GM12873 (cell line): ENCODE results near the gene DNAH14.

Experiments
- CTCF ChIP-seq: IDR thresholded peaks from 2 replicates; pipeline ENCODE4 v1.5.1; 2012; ENCODE audit warnings: low read depth, mild to moderate bottlenecking, moderate library complexity, low read length, control low read depth; ENCODE audit not compliant: insufficient read depth; ENCODE audit errors: missing control alignments

DNAH14 gene

DNA sequence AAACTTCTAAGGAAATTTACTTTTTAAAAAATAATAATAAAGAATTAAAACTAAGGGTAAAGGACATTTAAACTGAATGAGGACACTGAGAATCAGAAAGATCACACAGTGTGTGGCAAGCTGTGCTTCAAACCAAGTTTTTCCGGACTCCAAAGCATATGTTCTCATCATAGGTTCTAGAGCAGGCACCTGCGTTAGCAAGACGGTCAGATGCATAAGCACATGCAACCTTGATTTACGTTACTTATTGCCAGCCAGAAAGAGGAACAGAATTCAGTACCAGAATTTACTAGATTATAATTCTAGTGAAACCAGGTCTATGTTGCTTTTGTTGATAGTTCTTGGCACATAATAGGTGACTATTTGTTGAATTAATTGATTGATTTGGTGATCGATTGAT is 504.6 kb downstream of the DNAH14 start:
- no peak for TF ChIP-seq CTCF

DNA sequence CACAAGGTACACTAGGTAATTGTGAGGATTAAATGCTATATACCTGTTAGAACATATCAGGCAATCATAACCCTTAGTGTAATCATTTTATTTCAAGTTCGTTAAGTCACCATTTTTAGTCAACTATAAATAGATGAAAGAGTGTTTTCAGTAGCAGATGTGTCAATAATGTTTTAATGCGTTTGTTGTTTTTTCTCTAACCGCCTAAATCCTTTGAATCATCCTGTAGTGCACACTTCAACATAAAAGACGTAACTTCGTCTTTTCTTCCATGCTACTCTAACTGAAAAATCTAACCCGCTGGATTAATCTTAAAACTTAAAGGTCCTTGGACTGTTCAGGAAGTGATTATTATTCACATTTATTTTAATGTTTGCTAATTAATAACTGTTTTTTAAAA is 505.6 kb downstream of the DNAH14 start:
- no peak for TF ChIP-seq CTCF

DNA sequence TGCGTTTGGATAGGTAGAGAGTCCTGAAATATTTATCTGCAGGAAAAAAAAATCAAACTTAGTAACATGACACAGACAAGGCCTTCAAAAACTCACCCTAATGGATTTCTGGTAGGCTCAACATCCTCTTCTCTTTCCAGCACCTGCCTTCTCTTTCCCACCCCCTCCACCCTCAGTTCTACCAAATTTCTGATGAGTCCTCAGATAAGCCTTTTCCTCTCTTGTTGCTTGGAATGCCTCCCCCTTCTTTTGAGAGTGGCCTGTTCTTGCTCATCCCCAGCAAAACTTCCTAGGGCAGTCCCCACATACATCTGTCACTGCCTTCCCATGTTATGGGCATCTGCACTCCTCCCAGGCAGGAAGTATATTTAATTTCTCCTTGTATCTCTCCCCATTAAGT is 506.0 kb downstream of the DNAH14 start:
- no peak for TF ChIP-seq CTCF

DNA sequence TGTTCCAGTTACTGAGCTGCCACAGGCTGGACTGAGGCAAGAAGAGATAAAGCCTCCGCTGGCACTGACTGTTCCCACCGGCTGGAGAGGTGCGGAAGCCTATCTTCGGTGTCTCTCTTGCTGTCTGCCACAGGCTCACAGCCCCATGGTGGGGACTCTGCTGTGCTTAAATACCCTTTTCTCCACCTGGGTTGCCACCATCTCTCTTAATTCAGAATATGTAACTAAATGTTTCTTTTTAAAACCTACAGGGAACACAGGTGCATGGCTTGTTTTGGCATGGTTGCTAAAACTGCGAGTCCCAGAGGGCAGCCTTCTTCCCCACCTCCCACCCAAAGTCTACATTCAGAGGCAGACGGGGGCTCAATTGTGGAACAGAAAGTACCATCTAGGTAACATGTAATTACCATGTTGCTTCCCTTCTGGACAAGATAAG is 506.5 kb downstream of the DNAH14 start:
- no peak for TF ChIP-seq CTCF

- TF ChIP-seq CTCF, result peak; percentile 32
Measured at GRCh38 chr1:225437710-225438437, 508.4 kb downstream of the DNAH14 start.

GRCh38 chr1:225440380-225441221 is 511.1 kb downstream of the DNAH14 start:
- TF ChIP-seq CTCF, result no peak
